ENCODE measurements around the gene ZCWPW2.

ZCWPW2 gene, protein sequence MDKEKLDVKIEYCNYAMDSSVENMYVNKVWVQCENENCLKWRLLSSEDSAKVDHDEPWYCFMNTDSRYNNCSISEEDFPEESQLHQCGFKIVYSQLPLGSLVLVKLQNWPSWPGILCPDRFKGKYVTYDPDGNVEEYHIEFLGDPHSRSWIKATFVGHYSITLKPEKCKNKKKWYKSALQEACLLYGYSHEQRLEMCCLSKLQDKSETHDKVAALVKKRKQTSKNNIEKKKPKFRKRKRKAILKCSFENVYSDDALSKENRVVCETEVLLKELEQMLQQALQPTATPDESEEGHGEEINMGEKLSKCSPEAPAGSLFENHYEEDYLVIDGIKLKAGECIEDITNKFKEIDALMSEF

DNA sequence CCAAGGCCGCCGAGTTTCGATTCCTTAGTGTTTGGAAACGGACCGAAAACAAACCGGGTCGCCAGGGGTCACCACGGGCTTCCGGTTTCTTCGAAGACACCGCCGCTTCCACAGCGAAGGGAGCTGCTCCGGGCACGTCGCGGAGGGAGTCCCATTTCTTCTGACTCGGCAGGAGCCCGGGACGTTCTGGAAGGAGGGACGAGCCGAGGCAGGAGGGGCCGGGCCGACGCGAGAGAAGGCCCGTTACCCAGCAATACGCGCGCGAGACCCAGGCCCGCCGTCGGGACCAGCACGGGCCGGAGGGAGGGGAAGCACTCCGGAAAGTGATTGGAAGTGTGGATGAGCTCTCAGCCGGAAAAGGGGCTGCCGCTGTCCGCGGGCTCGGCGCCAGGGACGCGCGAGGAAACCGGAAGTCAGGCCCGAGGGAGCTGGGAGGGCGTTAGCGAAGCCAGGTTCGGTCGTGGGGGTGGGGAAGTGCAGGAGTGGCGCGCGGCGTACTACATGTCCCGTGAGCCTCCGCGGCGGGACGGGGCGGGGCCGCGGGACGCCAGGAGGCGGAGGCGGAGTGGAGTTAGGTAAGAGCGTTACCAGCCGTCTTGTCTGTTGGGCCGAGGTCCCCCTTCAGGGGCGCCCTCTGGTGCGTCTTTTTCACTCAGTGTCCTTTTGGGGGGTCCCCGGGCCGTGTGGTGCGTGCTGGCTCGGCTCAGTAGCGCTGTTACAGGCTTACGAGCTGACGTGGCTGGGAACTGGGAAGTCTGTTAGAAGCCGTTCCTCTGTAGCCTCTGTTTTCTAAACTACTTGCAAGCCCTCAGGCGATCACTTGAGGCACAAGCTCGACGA, at the start of gene ZCWPW2, which contains the start of gene AZI2:
TSS of gene ZCWPW2 (plus strand) at position 93 of the 840 bp plus-strand sequence. CDS start 64,348 bp downstream, outside the sequence.
TSS of gene AZI2 (minus strand) at position 196 of the 840 bp plus-strand sequence. CDS start 8,207 bp downstream, outside the sequence.
- TF ChIP-seq ZFX (IDR thresholded peaks at IDR 0.05; ENCODE audit: borderline replicate concordance): no peak
- TF ChIP-seq, protein P1, sequence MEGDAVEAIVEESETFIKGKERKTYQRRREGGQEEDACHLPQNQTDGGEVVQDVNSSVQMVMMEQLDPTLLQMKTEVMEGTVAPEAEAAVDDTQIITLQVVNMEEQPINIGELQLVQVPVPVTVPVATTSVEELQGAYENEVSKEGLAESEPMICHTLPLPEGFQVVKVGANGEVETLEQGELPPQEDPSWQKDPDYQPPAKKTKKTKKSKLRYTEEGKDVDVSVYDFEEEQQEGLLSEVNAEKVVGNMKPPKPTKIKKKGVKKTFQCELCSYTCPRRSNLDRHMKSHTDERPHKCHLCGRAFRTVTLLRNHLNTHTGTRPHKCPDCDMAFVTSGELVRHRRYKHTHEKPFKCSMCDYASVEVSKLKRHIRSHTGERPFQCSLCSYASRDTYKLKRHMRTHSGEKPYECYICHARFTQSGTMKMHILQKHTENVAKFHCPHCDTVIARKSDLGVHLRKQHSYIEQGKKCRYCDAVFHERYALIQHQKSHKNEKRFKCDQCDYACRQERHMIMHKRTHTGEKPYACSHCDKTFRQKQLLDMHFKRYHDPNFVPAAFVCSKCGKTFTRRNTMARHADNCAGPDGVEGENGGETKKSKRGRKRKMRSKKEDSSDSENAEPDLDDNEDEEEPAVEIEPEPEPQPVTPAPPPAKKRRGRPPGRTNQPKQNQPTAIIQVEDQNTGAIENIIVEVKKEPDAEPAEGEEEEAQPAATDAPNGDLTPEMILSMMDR (IDR thresholded peaks at IDR 0.05): no peak
- H3K27ac ChIP-seq: peak within 1 kb of the TSS; percentile 93

- H3K27ac ChIP-seq: no peak overlapping the region
- TF ChIP-seq ZFX (IDR thresholded peaks at IDR 0.05; ENCODE audit: borderline replicate concordance): no peak
- TF ChIP-seq, protein P1 (IDR thresholded peaks at IDR 0.05): no peak
Observed at GRCh38 chr3:28299705-28300104, 48.8 kb upstream of the ZCWPW2 start.

- no peak overlapping the region for H3K27ac ChIP-seq
- TF ChIP-seq ZFX (IDR thresholded peaks at IDR 0.05; ENCODE audit: borderline replicate concordance): no peak
- TF ChIP-seq, protein P1 (IDR thresholded peaks at IDR 0.05): no peak
Observed at GRCh38 chr3:28300345-28300962, 48.1 kb upstream of the ZCWPW2 start.

DNA sequence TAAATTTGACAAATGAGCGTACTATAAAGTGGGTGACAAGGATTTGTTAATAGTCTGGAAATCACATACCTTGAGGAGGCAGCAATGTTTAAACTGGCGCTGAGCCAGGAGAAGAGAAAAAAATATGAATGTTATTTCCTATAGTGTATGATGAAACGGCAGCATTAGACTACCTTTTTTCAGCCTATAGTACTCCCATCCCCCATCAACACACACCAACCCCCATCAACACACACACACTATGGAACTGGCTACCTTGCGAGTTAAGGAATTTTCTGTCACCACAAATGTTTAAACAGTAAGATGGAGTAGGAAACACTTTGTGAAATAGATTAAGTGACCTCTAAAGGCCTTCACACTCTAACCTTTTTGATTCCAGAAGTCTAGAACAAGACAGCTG, 46.8 kb upstream of the ZCWPW2 start:
- no peak overlapping the region for H3K27ac ChIP-seq
- TF ChIP-seq, protein P1 (IDR thresholded peaks at IDR 0.05): no peak
- no peak for TF ChIP-seq ZFX (IDR thresholded peaks at IDR 0.05; ENCODE audit: borderline replicate concordance)

DNA sequence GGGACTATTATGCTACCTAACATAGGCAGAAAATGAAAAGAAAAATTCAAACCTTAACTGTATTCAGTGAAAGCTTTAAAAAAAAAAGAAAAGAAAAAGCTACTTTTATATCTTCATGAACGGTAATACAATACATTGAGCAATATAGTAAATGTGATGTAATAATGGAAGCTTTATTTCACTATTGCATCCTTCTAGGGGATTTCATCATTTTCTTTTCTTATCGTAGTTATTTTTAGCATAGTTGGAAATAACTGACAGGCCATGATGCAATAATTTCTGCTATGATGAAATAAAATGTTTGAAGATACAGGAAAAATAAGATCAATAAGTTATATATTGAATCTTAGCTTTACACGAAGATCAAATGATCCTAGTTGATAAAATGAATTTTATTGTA, 40.3 kb upstream of the ZCWPW2 start:
- TF ChIP-seq, protein P1 (IDR thresholded peaks at IDR 0.05): no peak
- TF ChIP-seq ZFX (IDR thresholded peaks at IDR 0.05; ENCODE audit: borderline replicate concordance): no peak
- H3K27ac ChIP-seq: no peak overlapping the region

GRCh38 chr3:28315711-28316110, 32.8 kb upstream of the ZCWPW2 start:
- TF ChIP-seq ZFX (IDR thresholded peaks at IDR 0.05; ENCODE audit: borderline replicate concordance): no peak
- TF ChIP-seq, protein P1 (IDR thresholded peaks at IDR 0.05): no peak

More at GRCh38 chr3:28315711-28316110, 32.8 kb upstream of the ZCWPW2 start:
- no peak overlapping the region for H3K27ac ChIP-seq
